COLO829 (cell line): ENCODE results near the gene CDK18.
"Not testable (repeated sequence)": the region's sequence is repeated elsewhere in the genome, so short reads cannot be mapped to it uniquely, and the experiment has no call there.

Experiments used
- DNase-seq: peaks from one replicate; pipeline ENCODE4 v3.0.0; 2012; ENCODE audit warnings: low spot score

Gene CDK18

DNA sequence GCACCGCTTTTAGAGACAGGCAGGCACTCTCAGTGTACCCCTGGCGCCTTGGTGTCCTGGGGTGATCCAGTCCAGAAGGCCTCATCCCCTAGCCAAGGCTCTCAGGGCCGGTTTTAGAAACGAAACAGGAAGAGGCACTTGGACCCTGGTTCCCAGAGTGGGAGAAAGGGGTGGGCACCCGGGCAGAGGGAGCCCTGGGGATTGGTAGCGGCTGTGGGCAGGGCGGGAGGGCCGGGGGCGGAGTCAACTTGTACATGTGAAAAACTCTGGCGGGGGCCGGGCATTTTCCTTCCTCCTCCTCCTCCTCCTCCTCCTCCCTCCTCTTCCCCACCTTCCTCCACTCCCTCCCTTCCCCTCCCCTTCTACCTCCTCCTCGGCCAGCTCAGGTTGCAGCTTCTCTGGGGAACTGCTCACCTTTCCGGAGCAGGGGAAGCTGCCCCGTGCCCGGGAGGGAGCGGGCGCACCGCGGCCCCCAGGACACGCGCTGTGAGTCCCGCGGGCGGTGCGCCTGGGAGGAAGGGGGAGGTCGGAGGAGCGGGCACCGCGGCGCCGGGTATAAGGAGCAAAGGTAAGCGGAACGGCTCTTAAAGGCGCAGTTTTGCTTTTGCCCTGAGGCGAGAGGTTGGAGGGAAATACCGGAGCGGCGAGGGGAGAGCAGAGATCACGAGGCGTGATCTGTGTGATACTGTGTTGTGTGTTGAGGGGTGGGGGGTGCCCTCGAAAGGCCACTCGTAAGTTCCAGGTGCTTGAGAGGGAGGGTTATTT, at the start of gene CDK18:
Gene CDK18, plus strand, starts transcription at position 359 of the 765 bp plus-strand sequence. CDS start 18,499 bp downstream, outside the sequence.
- DNase-seq: peak; percentile 86

DNA sequence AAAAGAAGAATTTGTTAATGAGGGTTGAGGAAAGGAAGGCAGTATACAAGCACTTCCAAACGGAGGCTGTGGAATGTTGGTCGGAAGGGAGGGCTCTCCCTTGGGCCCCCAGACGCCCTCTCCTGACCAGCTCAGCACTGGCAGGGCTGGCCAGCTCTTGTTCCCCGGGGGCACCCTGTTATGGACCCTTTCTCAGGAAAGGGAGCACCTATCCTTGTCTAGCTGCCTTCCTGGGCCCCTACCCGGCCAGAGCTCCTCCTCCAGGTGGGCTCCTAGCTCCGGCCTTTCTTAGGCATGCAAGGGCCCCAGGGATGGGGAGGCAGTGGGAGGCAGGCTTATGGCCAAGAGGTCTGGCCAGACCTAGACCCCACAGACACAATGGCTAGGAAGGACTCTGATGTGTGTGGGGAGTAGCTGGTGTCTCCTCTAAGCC, 49.5 kb upstream of the CDK18 start:
- DNase-seq: no peak

GRCh38 chr1:205455581-205456382, 48.7 kb upstream of the CDK18 start, which contains the start of gene BLACAT1:
TSS of gene BLACAT1 (minus strand) at chr1:205456045.
- DNase-seq: no peak

GRCh38 chr1:205456383-205456867, 48.0 kb upstream of the CDK18 start:
- no peak for DNase-seq

DNA sequence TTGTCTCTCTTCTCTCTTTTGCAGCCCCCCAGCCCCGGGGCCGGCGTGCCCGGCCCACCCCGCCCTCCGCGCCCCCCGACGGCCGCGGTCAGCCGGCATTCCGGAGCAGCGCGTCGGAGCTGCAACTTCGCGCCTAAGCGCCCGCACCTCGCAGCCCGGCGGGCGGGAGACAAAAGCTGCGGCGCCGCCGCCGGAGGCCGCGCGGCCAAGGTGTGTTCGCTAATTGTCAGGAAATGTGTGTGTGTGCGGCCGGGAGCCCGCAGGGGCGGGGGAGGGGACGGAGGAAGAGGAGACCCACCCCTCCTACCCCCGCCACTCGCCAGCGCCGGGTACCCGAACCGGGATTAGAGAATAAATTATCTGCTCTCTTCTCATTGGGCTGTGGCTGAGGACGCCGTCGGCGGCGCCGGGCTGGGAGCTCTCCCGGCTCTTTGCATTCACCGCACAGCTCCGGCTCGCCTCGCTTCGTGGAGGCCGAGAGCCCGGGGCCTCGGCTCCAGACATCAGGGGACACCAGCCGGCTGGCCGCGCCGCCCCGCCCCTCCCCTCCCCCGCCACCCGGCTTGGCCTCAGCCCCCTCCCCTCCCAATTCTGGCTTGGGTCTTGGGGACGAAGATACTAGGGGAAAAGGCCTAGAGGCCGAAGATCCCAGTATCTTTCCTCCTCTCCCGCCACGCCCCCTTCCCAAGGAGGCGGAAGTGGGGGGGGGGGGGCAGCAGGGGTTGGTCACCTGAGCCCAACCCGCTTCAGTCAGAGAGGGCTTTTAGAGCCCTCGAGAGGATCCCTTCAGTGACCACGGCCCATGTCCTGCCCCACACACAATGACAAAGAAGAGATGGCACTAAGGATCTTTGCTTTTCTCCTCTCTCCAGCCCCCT, 47.4 kb upstream of the CDK18 start:
- DNase-seq: no peak

DNA sequence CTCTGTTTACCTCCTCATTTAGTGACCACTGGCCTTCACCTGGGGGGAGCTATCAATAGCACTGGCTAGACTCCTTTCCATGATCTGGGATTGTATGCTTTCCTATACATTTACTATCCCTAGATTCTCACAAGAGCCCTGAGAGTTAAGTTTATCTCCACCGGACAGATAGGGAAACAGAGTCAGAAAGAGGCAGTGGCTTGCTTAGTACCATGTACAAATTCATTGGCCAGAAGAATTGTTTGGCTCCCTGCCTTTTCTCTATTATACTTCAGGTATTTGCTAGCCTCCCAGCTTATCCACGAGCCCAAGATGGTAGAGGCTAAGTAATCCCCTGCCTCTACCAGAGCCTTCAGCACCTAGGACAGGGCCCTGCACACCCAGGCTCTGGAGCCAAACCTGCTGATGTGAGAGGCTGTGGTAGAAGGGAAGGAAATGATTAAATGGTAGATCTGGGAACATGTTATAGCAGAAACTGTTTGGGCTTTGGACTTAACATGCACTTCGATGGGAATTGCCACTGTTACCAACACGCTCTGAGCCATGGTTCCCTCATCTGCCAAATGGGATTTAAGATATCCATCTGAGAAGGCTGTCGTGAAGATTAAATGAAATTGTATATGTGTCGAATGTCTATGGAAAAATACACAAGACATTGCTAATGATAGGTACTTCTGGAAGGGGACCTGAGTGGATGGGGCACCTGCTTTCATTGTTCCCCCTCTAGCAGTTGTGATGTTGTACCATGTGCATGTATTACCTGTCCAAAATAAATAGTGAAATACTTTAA, 45.5 kb upstream of the CDK18 start:
- DNase-seq: peak; percentile 48

DNA sequence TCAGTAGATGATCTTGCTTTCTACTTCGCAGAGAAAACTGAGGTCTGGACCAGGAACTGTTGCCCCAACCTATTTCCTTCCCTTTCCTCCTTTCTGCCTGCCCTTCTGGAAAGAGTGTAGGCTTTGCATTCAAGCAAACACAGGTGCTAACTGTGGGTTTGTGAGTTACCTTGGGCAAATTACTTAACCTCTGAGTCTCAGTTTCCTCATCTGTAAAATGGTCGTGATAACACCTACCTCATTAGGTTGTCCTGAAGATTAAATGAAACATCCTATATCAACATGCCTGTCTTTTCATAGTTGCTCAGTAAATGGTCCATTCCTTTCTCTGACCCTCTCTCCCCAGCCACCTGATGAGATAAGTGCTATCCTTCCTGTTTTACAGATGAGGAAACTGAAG, 39.1 kb upstream of the CDK18 start:
- no peak for DNase-seq

DNA sequence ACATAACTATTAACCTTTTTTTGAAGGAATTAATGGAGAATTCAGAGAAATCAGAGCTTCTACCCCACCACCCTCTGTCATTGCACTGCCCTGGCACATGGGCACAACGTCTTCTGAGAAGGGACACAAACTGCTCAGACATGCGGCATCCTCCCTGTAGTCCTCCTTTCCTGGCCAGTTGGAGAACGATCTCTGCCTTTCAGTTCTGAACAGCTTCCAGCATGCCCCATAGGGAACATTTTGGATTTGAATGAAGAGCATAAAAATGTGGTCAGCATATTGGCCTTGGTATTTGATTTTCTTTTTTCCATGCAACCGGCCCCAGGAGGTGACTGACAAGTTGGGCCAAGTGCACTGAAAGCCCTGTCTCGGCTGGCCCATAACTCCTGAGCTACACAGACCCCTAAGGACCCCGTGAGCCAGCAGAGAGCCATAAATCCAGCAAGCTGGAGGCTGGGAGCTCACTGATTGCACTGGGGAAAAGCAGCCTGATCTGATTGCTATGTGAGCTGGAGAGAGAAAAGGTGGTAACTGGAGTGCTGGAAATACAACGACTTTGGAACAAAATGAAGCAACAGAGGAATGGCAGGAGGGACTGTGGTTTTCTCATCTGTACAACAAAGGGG, 37.8 kb upstream of the CDK18 start:
- DNase-seq: no peak

GRCh38 chr1:205470131-205470530, 34.3 kb upstream of the CDK18 start:
- no peak for DNase-seq

- no peak for DNase-seq
These were observed 31.6 kb upstream of the CDK18 start for GRCh38 chr1:205472737-205473441.

DNA sequence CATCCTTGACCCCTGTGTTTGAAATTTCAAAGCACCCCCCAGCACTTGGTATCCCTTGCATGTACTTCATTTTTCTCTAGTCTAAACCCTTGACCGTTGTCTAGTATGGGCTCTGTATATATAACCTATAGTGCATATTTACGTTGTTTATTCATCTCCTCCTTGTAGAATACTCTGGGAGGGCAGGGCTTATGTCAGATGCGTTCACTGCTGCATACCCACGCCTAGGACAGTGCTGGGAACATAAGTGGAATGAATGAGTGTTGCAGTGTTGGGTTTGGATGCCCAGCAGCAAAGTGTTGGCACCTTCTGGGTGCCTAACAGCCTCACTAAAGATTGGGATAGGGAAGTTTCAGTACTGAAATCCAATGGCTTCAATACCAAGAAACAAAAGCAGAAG, 31.0 kb upstream of the CDK18 start:
- no peak for DNase-seq

GRCh38 chr1:205473966-205474365, 30.5 kb upstream of the CDK18 start:
- no peak for DNase-seq

- no peak for DNase-seq
These were observed 29.9 kb upstream of the CDK18 start for GRCh38 chr1:205474571-205474970.

GRCh38 chr1:205475855-205476254, 28.6 kb upstream of the CDK18 start:
- no peak for DNase-seq

DNA sequence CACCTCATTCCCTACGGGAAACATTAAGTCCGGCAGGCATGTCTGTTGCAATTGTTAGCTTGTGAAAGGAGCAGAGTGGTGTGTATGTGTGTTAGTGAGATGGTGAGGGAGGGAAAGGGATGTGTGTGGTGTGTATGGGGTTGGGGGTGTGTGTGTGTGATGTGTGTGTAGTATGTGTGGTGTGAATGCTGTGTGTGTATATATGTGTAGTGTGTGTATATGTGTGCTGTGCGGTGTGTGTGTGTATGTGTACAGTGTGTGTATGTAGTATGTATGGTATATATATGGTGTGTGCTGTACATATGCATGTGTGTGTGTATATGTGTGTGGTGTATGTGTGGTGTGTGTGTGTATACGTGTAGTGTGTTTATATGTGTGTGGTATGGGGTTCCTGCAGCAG, 27.8 kb upstream of the CDK18 start:
- no peak for DNase-seq

- no peak for DNase-seq
These were observed 27.2 kb upstream of the CDK18 start for GRCh38 chr1:205477121-205477758.

GRCh38 chr1:205477759-205478247, 26.7 kb upstream of the CDK18 start:
- DNase-seq: peak; percentile 88

DNA sequence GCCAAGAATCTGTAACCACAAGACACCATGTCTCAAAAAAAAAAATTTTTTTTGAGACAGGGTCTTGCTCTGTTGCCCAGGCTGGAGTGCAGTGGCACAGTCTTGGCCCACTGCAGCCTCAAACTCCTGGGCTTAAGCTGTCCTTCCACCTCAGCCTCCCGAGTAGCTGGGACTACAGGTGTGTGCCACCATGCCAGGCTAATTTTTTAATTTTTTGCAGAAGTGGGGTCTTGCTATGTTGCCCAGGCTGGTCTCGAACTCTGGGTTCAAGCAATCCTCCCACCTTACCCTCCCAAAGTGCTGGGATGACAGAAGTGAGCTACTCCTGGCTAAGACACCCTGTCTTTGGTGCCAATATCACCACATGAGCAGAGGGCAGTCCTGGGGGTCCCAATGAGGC, 25.5 kb upstream of the CDK18 start:
- not testable (repeated sequence) for DNase-seq

- DNase-seq: no peak
These were observed 24.0 kb upstream of the CDK18 start for GRCh38 chr1:205480349-205480985.
